ENCODE data around the gene RPTOR.

- TF ChIP-seq TAF1 (IDR thresholded peaks at IDR 0.05; ENCODE audit: low read depth): no peak
- TF ChIP-seq, protein P1, sequence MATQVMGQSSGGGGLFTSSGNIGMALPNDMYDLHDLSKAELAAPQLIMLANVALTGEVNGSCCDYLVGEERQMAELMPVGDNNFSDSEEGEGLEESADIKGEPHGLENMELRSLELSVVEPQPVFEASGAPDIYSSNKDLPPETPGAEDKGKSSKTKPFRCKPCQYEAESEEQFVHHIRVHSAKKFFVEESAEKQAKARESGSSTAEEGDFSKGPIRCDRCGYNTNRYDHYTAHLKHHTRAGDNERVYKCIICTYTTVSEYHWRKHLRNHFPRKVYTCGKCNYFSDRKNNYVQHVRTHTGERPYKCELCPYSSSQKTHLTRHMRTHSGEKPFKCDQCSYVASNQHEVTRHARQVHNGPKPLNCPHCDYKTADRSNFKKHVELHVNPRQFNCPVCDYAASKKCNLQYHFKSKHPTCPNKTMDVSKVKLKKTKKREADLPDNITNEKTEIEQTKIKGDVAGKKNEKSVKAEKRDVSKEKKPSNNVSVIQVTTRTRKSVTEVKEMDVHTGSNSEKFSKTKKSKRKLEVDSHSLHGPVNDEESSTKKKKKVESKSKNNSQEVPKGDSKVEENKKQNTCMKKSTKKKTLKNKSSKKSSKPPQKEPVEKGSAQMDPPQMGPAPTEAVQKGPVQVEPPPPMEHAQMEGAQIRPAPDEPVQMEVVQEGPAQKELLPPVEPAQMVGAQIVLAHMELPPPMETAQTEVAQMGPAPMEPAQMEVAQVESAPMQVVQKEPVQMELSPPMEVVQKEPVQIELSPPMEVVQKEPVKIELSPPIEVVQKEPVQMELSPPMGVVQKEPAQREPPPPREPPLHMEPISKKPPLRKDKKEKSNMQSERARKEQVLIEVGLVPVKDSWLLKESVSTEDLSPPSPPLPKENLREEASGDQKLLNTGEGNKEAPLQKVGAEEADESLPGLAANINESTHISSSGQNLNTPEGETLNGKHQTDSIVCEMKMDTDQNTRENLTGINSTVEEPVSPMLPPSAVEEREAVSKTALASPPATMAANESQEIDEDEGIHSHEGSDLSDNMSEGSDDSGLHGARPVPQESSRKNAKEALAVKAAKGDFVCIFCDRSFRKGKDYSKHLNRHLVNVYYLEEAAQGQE (IDR thresholded peaks at IDR 0.05; ENCODE audit: borderline replicate concordance): no peak
- TF ChIP-seq CTCF (IDR thresholded peaks at IDR 0.05; ENCODE audit: poor library complexity, severe bottlenecking): no peak
- TF ChIP-seq POLR2AphosphoS5 (IDR thresholded peaks at IDR 0.05): no peak
- TF ChIP-seq SMC3 (conservative IDR thresholded peaks at IDR 0.05; ENCODE audit: poor library complexity): no peak
- TF ChIP-seq EZH2 (IDR thresholded peaks at IDR 0.05; ENCODE audit: borderline replicate concordance, insufficient read depth, low read length, poor library complexity, severe bottlenecking): no peak
These were observed 292.0 kb downstream of the RPTOR start for GRCh38 chr17:80836658-80836965.
